ENCODE measurements around the gene KCNG2. TPM values are rescaled to one million over a fixed set of nuclear protein-coding genes. Genes with fewer than 3 reads are reported as not detected.

Gene KCNG2
- total RNA-seq, 1 donor, result under 0.01 TPM

DNA sequence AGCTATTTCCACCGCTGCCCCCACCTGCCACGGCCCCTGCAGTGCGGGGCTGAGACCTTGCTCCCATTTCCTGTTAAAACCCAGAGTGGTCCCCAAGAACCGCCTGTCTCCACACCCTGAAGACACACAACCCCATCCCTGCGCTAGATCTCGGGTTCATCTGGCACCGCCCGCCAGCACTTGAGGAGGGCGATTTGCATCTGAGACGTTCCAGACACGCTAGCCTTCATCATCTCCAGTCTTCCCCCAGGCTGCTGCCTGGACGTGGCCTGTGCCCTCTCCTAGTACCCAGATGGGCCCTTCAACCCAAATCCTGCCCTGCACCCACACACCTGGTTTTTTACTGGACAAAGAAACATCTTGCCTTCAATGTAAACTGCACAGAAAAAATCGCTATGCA, 103.9 kb downstream of the KCNG2 start:
- TF ChIP-seq, protein P1, sequence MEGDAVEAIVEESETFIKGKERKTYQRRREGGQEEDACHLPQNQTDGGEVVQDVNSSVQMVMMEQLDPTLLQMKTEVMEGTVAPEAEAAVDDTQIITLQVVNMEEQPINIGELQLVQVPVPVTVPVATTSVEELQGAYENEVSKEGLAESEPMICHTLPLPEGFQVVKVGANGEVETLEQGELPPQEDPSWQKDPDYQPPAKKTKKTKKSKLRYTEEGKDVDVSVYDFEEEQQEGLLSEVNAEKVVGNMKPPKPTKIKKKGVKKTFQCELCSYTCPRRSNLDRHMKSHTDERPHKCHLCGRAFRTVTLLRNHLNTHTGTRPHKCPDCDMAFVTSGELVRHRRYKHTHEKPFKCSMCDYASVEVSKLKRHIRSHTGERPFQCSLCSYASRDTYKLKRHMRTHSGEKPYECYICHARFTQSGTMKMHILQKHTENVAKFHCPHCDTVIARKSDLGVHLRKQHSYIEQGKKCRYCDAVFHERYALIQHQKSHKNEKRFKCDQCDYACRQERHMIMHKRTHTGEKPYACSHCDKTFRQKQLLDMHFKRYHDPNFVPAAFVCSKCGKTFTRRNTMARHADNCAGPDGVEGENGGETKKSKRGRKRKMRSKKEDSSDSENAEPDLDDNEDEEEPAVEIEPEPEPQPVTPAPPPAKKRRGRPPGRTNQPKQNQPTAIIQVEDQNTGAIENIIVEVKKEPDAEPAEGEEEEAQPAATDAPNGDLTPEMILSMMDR (IDR thresholded peaks at IDR 0.05; ENCODE audit: insufficient read depth, low read depth, low read length), result no peak
- no peak overlapping the region for H3K4me3 ChIP-seq (ENCODE audit: low read depth, low read length)
- no peak for DNase-seq (ENCODE audit: low read depth)

DNA sequence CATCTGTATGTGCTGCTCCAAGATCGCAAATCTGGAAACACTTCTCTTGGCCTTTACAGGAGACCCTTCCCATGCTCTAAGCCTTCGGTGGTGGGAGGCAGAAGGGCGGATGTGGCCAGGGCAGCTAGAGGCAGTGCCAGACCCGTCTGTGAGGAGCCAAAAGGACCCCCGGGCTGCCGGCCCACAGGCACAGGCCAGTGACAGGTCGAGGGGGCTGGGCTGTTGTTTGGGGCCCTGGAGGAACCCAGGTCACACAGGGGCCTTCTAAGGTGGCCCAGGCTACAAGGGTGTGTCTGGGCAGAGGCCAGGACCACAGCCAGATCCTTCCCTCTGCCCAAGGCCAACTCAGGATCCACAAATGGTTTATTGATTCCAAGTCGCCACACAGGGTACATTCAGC, 104.3 kb downstream of the KCNG2 start:
- TF ChIP-seq, protein P1 (IDR thresholded peaks at IDR 0.05; ENCODE audit: insufficient read depth, low read depth, low read length), result no peak
- DNase-seq (ENCODE audit: low read depth), result no peak
- H3K4me3 ChIP-seq (ENCODE audit: low read depth, low read length), result no peak overlapping the region

GRCh38 chr18:79902640-79903039, 104.9 kb downstream of the KCNG2 start:
- DNase-seq (ENCODE audit: low read depth), result no peak
- H3K4me3 ChIP-seq (ENCODE audit: low read depth, low read length), result no peak overlapping the region
- TF ChIP-seq, protein P1 (IDR thresholded peaks at IDR 0.05; ENCODE audit: insufficient read depth, low read depth, low read length), result no peak

- no peak overlapping the region for H3K4me3 ChIP-seq (ENCODE audit: low read depth, low read length)
- no peak for DNase-seq (ENCODE audit: low read depth)
- TF ChIP-seq, protein P1 (IDR thresholded peaks at IDR 0.05; ENCODE audit: insufficient read depth, low read depth, low read length), result no peak
Measured at GRCh38 chr18:79903071-79903635, 105.4 kb downstream of the KCNG2 start.

- TF ChIP-seq, protein P1 (IDR thresholded peaks at IDR 0.05; ENCODE audit: insufficient read depth, low read depth, low read length), result no peak
- no peak overlapping the region for H3K4me3 ChIP-seq (ENCODE audit: low read depth, low read length)
Measured at GRCh38 chr18:79903787-79904356, 106.1 kb downstream of the KCNG2 start.

DNA sequence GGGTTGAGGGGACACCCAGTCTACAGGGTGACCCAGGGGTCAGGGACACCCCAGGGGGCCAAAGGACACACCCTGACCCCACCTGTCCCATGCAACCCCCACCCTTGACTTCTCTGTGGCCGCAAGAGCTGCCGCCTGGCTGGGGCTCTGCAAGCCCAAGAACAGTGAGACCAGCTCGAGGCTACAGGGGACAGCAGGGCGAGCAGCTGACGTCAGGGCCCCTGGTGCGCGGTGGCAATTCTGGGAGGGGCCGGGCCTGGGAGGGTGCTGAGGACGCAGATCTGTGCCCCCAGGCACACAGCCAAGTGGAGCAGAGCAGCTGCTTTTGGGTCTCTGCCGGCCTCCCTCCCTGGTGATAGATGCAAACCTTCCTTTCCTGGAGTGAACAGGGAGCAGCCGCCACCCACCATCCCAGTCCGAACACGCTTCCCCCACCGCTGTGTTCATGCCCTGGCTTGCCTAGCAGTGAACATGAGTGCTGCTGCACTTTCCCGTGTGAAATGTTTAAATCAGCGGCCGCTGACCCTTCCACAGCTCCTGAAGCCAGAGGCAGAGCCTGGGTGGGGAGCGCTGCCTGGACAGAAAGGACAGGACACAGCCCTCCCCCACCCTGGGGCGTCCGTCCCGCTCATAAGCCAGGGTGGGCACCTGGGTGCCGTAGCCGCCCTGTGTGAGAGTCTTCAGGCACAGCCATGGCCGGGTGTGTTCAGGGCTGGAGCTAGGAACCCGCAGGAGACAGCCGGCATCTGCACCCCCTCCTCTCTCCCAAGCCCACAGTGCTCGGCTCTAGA, 106.8 kb downstream of the KCNG2 start:
- DNase-seq (ENCODE audit: low read depth), result no peak
- TF ChIP-seq, protein P1 (IDR thresholded peaks at IDR 0.05; ENCODE audit: insufficient read depth, low read depth, low read length), result no peak
- H3K4me3 ChIP-seq (ENCODE audit: low read depth, low read length), result no peak overlapping the region

More at GRCh38 chr18:79903787-79904356, 106.1 kb downstream of the KCNG2 start:
- DNase-seq (ENCODE audit: low read depth), result no peak

Measured in fibroblast of villous mesenchyme (primary cell).